Gastrocnemius medialis (tissue), 4 donors: ENCODE results near the gene ACAP1. TPM values are rescaled to one million over a fixed set of nuclear protein-coding genes. Genes with fewer than 3 reads are reported as not detected.

Experiments
- ATAC-seq, 2 donors: fragments of 150-250 bp; one replicate each; pipeline ENCODE4 v1.9.1; 2016
- DNase-seq, 2 donors: peaks; one replicate each; pipeline ENCODE4 v3.0.0-alpha.2; 2019
- H3K27ac ChIP-seq, 4 donors: fragments of 200-600 bp; sonication (generic); 1 replicate in 1 of 4; 2 replicates in 3 of 4; pipeline ENCODE4 v1.5.1; 2016 to 2018; ENCODE audit warnings: mild to moderate bottlenecking in 2 of 4, moderate library complexity in 1 of 4
- H3K27me3 ChIP-seq, 3 donors: fragments of 200-600 bp; sonication (generic) in 2 of 3; 1 replicate in 1 of 3; 2 replicates in 2 of 3; pipeline versions ENCODE4 v1.5.1 to v1.6.0; 2016 to 2019; ENCODE audit warnings: mild to moderate bottlenecking in 1 of 3, moderate library complexity in 1 of 3
- H3K36me3 ChIP-seq, 2 donors: fragments of 200-600 bp; sonication (generic) in 1 of 2; one replicate each; pipeline ENCODE4 v1.5.1; 2017 to 2018
- H3K4me1 ChIP-seq, 2 donors: fragments of 200-600 bp; sonication (generic) in 1 of 2; one replicate each; pipeline ENCODE4 v1.5.1; 2016 to 2017; ENCODE audit warnings: mild to moderate bottlenecking in 2 of 2
- H3K4me3 ChIP-seq, 4 donors: fragments of 200-600 bp; sonication (generic) in 3 of 4; 1 replicate in 1 of 4; 2 replicates in 3 of 4; pipeline ENCODE4 v1.5.1; 2016 to 2019; ENCODE audit warnings: mild to moderate bottlenecking in 2 of 4
- H3K9me3 ChIP-seq, 3 donors: fragments of 200-600 bp; sonication (generic) in 2 of 3; 1 replicate in 1 of 3; 2 replicates in 2 of 3; pipeline ENCODE4 v1.5.1; 2016 to 2019
- CTCF ChIP-seq, 5 experiments: fragments of 450-650 bp in 3 of 5; fragments of 200-600 bp in 2 of 5; sonication (generic) in 2 of 5; IDR thresholded peaks in 4 of 5; conservative IDR thresholded peaks in 1 of 5; 1 replicate in 4 of 5; 2 replicates in 1 of 5; pipeline ENCODE4 v1.5.1; 2016 to 2019; ENCODE audit warnings: antibody characterized with exemption in 5 of 5, mild to moderate bottlenecking in 3 of 5, moderate library complexity in 3 of 5
- POLR2A ChIP-seq, 2 donors: fragments of 450-650 bp; IDR thresholded peaks; one replicate each; pipeline ENCODE4 v1.6.1; 2017; ENCODE audit warnings: antibody characterized with exemption in 2 of 2, mild to moderate bottlenecking in 2 of 2, moderate library complexity in 2 of 2
- in situ Hi-C, 4 donors: fragments of 200-750 bp; cut with MboI; loops; one replicate each; pipeline versions ENCODE4 v1.15.0 to v1.8.0; 2017; ENCODE audit warnings: low sequenced_read_pairs in 4 of 4
- intact Hi-C: fragments of 100-400 bp; cut with DNase I; formaldehyde crosslinking; loops from one replicate; pipeline ENCODE4 v1.15.1; 2023; ENCODE audit warnings: low total_unique reads
- total RNA-seq, 4 donors: library from RNA; depleted of rRNA; stranded (reverse); fragments of >200 nt; gene quantifications; one replicate each; pipeline versions ENCODE4 v1.1.0 to v1.2.3, GENCODE V29; 2016

The ACAP1 gene
- total RNA-seq, 4 donors from 2014 or later, result 0.22 to 16.3 (median 1.7) TPM

GRCh38 chr17:7308625-7309433 is 27.5 kb upstream of the ACAP1 start:
- H3K4me3 ChIP-seq, result peak overlapping the region; percentile 79 to 98 (median 84)
- in situ Hi-C loops, result loop anchor here in 1 of 4 donors (10.0 kb wide), 1 partner anchor 54 kb away; the partner anchor contains the start of genes CTDNEP1 and ELP5
- H3K9me3 ChIP-seq, result no peaks in the 10 kb centered on the region
- intact Hi-C loops, result loop anchor here (5.0 to 10.0 kb wide), 2 partner anchors 37 to 536 kb away; no protein-coding TSS in a partner anchor
- TF ChIP-seq CTCF (IDR thresholded peaks at IDR 0.05 in 4 of 5, conservative IDR thresholded peaks at IDR 0.05 in 1 of 5) (no peak), POLR2A (IDR thresholded peaks at IDR 0.05) (peak; percentile 60 to 61)
- peaks cover 43 to 44% of the 10 kb centered on the region in 2 donors for H3K4me1 ChIP-seq
- peak; percentile 53 to 56 for ATAC-seq
- H3K27ac ChIP-seq, result peak overlapping the region; percentile 93 to 99 (median 98)
- DNase-seq, result peak; percentile 79 to 86
- H3K36me3 ChIP-seq, result peaks cover 4 to 43% of the 10 kb centered on the region in 2 donors
- no peaks in the 10 kb centered on the region for H3K27me3 ChIP-seq

DNA sequence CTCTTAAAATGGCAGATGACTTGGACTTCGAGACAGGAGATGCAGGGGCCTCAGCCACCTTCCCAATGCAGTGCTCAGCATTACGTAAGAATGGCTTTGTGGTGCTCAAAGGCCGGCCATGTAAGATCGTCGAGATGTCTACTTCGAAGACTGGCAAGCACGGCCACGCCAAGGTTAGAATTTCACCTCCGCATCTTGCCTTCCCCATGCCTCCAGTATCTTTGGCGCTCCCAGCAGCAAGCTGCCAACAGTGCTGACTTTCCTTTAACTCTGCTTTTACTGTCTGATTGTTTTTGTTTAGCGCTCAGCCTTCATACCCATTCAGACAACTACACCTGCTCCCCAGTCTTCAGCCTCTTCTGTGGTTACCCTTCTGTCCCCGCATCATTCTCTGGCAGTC is 26.7 kb upstream of the ACAP1 start:
- intact Hi-C loops, result loop anchor here (5.0 to 10.0 kb wide), 2 partner anchors 37 to 535 kb away; no protein-coding TSS in a partner anchor
- H3K36me3 ChIP-seq, result peaks cover 4 to 47% of the 10 kb centered on the region in 2 donors
- in situ Hi-C loops, result loop anchor here in 1 of 4 donors (10.0 kb wide), 1 partner anchor 55 kb away; the partner anchor contains the start of genes CTDNEP1 and ELP5
- ATAC-seq, result no peak
- DNase-seq, result no peak
- TF ChIP-seq CTCF (IDR thresholded peaks at IDR 0.05 in 4 of 5, conservative IDR thresholded peaks at IDR 0.05 in 1 of 5) (no peak), POLR2A (IDR thresholded peaks at IDR 0.05) (no peak)
- peaks cover 51 to 52% of the 10 kb centered on the region in 2 donors for H3K4me1 ChIP-seq
- no peaks in the 10 kb centered on the region for H3K27me3 ChIP-seq
- peak overlapping the region; percentile 93 to 99 (median 98) for H3K27ac ChIP-seq
- H3K4me3 ChIP-seq, result peak overlapping the region in 3 of 4 donors; percentile 79 to 85 (median 84)
- no peaks in the 10 kb centered on the region for H3K9me3 ChIP-seq

GRCh38 chr17:7311110-7311705 is 25.1 kb upstream of the ACAP1 start:
- intact Hi-C loops, result no loop called here
- H3K9me3 ChIP-seq, result no peaks in the 10 kb centered on the region
- H3K4me3 ChIP-seq, result no peak overlapping the region
- H3K4me1 ChIP-seq, result peaks cover 57 to 60% of the 10 kb centered on the region in 2 donors
- H3K27me3 ChIP-seq, result no peaks in the 10 kb centered on the region
- ATAC-seq (no peak), DNase-seq (no peak)
- peak overlapping the region; percentile 32 to 99 (median 96) for H3K27ac ChIP-seq
- H3K36me3 ChIP-seq, result peaks cover 4 to 47% of the 10 kb centered on the region in 2 donors
- in situ Hi-C loops, result no loop called here
- TF ChIP-seq POLR2A (IDR thresholded peaks at IDR 0.05), result no peak
- TF ChIP-seq CTCF (IDR thresholded peaks at IDR 0.05 in 4 of 5, conservative IDR thresholded peaks at IDR 0.05 in 1 of 5), result no peak

DNA sequence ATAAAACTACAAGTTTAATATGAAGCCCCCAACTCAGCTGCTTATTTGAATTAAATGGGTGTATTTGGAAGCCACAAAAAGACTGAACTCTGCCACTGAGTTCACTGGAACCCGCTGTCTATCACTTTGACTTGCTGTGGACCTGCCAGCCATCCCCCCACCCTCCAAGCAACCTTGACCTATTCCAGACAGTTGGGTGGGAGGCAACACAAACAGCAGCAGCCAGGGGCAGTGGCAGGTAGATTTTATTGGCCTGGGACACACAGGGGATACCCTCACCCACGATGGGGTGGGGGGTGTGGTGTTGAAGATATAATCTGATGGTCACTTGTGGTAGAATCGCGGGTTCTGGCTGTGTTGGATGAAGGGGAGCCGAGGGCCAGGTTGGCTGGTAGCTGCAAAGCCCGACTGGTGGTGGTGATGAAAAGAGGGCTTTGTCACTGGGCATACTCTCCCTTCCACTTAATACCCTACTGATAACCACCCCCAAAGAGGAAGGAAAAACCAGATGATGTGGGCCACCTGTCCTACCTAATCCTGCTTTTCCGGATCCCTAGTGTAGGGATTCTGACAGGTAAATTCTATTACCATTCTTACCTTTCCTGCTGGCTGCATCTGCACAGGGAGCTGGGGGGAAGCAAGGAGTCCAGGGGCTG is 23.8 kb upstream of the ACAP1 start:
- ATAC-seq (no peak), DNase-seq (no peak)
- intact Hi-C loops, result no loop called here
- Histone ChIP-seq H3K27me3 (no peaks in the 10 kb centered on the region), H3K36me3 (peaks cover 4 to 54% of the 10 kb centered on the region in 2 donors), H3K4me3 (no peak overlapping the region), H3K9me3 (no peaks in the 10 kb centered on the region), H3K27ac (peak overlapping the region in 2 of 4 donors; percentile 93 to 97), H3K4me1 (peaks cover 55 to 57% of the 10 kb centered on the region in 2 donors)
- in situ Hi-C loops, result no loop called here
- TF ChIP-seq CTCF (IDR thresholded peaks at IDR 0.05 in 4 of 5, conservative IDR thresholded peaks at IDR 0.05 in 1 of 5) (no peak), POLR2A (IDR thresholded peaks at IDR 0.05) (no peak)
